H54 (cell line): ENCODE measurements around the gene SYCP3.

Experiments
- DNase-seq: peaks from one replicate; pipeline ENCODE4 v3.0.0; 2011; ENCODE audit warnings: low spot score, mixed read lengths; ENCODE audit not compliant: insufficient read length
- FAIRE-seq: peaks from 3 replicates; lab custom pipeline; 2011; peaks lifted over from hg19 to GRCh38; lab: Jason Lieb, UNC
- POLR2A ChIP-seq: IDR thresholded peaks from 2 replicates; pipeline ENCODE4 v1.6.1; 2011; ENCODE audit warnings: low read depth, mild to moderate bottlenecking, low read length

The SYCP3 gene

DNA sequence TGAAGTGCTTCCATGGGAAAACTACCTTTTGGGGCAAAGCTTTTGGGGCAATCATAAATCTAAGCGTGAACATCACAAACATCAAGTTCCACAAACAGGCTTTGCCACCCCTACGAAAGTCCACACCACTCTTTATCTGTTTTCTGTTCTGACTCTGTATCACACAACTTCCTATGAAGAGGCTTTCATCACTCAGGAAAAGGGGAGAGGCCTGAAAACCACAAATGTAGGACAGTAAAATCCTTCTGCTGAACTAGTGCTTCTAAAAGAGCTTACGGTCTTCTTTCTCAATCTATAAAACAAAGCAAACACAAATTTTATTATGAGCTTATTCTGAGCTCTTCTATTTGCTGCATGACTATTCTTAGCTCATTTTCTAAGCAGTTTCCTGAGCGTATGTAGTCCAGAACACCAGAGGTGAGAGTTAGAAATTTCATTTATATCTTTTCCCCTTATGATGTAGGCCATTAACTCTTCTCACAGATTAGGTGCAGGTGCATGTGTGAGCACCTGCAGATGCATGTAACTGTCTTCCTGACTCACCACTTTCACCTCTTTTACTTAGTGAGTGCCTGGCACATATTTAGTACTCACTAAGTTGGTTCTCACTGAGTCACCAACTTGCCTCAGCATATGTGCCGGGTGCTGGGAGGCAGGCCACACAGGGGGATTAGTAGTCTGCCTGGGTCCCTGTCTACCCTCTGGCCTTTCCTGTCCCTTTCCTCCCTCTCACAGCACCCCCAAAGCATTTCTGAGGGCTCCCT, 32.9 kb upstream of the SYCP3 start:
- no peak for FAIRE-seq
- DNase-seq: no peak
- TF ChIP-seq POLR2A: no peak

DNA sequence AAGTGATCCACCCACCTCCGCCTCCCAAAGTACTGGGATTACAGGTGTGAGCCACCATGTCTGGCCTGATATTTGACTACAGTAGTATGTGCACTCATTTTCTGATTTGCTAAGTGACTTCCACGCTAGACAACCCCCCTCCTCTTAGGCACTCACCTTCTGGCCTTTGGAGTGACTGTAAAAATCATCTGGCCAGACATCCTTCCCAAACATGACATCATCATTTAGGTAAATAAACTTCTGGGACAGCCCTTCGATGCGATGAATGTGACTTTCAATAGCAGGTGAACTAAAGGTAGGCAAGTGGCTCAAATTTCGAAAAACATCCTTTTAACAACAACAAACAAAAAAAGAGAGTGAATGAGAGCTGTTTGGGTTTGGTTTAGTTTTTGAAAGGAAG, 30.6 kb upstream of the SYCP3 start:
- no peak for FAIRE-seq
- no peak for DNase-seq

GRCh38 chr12:101768781-101769180, 29.5 kb upstream of the SYCP3 start:
- FAIRE-seq: no peak
- no peak for TF ChIP-seq POLR2A
- DNase-seq: no peak

More for the DNA sequence above, 30.6 kb upstream of the SYCP3 start:
- no peak for TF ChIP-seq POLR2A

GRCh38 chr12:101767537-101767936, 28.3 kb upstream of the SYCP3 start:
- FAIRE-seq: no peak
- no peak for DNase-seq
- TF ChIP-seq POLR2A: no peak

DNA sequence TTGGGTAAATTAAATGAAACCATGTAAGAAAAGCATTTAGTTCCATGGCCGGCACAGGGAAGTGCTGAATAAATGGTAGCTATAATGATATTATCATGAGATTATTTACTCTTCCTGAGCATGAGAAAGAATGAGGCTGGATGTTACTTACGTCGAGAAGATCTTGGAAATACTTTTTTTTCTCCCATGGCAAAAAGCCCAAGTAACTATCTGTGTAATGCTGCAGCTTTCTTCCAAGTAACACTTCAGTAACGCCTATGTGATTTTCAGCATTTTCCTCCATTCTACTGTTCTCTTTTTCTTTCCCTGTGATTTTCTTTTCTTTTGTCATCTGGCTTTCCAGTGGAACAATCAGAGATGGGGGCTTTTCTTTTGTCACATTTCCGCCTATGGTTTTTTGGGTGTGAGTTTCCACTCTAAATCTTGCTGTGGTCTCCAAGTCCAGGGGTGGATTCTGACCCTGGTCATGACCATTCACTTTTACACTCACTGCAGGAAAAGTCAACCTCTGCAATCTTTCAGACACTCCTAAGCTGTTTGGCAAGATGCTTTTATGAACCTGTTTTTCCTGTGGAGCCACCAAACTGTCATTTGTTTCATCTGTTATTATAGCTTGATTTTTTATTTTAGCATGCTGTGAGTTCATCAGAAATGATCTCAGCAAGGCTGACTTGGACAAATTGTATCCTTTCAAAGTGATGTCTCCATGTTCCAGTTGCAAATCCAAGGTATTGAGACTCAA, 25.0 kb upstream of the SYCP3 start:
- FAIRE-seq: no peak
- no peak for TF ChIP-seq POLR2A
- DNase-seq: no peak

GRCh38 chr12:101763246-101763931, 24.1 kb upstream of the SYCP3 start:
- DNase-seq (no peak), FAIRE-seq (no peak)
- TF ChIP-seq POLR2A: no peak

DNA sequence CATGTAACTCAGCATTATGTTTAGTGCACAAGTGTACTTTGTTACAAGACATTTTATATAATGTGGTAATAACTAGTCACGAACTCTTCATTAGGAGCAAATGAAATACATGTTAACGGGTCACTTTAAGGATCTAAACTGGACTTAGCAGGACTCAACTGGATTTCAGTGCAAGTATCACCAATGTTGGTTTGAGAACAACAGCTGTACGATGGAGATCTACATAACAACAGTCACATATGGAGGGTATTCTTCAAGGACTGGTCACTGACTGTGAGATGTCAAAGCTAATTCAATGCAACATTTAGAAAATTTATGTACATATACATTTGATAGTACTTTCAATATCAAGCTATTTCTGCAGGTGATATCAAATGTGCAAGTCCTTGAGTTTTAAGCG, 22.5 kb upstream of the SYCP3 start:
- no peak for FAIRE-seq
- no peak for TF ChIP-seq POLR2A
- no peak for DNase-seq

DNA sequence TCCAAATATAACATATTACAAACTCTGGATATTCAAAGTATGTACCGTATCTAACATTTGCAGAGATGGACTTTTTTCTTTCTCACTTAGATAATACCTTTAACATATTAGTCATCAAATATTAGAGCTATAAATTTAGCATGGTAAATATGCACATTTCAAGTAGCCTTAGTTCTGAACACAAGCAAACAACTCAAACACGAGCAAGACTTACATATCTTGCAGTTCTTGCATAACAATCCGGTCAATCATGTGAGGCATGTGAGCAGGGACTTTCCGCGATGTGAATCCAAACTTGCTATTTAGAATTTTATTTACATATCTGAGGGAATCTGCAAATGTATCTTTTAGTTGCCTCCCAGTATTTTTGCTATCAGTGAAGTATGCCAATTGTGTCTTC, 22.1 kb upstream of the SYCP3 start:
- no peak for DNase-seq
- no peak for TF ChIP-seq POLR2A
- no peak for FAIRE-seq

DNA sequence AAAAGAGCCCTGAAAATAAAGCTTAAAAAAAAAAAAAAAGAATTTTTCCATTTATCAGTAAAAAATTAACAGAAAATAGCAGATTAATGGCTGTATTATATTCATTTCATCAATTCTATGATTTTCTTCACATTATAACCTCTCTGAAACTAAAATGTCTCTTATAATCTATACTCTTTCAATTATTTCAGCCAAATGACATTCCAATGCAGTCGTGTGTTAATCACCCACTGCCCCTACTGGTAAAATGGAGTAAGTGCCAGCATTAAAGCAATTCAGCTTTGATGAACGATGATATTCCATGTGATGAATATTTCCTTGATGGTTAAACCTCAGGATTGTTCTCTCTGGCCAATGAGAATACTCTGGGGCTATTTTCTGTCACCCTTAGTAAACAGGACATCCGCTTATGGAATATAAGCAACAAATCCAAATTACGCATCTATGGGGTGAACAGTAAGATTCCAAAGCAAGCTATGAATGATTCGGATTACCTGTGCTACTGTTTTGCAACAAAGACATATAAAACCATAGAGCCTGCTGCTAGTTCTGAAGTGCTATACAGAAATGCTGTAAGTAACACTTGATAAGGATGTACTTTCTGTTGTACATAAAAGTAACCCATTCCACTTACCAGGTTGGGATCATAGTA, 20.3 kb upstream of the SYCP3 start:
- FAIRE-seq (peak; percentile 89), DNase-seq (peak; percentile 19)
- no peak for TF ChIP-seq POLR2A

- no peak for FAIRE-seq
- no peak for TF ChIP-seq POLR2A
- DNase-seq: no peak
These were observed 10.9 kb upstream of the SYCP3 start for GRCh38 chr12:101750152-101750551.

- no peak for TF ChIP-seq POLR2A
- no peak for FAIRE-seq
These were observed 10.4 kb upstream of the SYCP3 start for GRCh38 chr12:101749657-101750056.

GRCh38 chr12:101748907-101749306, 9.6 kb upstream of the SYCP3 start:
- no peak for TF ChIP-seq POLR2A
- DNase-seq (no peak), FAIRE-seq (no peak)

More at GRCh38 chr12:101749657-101750056, 10.4 kb upstream of the SYCP3 start:
- no peak for DNase-seq

DNA sequence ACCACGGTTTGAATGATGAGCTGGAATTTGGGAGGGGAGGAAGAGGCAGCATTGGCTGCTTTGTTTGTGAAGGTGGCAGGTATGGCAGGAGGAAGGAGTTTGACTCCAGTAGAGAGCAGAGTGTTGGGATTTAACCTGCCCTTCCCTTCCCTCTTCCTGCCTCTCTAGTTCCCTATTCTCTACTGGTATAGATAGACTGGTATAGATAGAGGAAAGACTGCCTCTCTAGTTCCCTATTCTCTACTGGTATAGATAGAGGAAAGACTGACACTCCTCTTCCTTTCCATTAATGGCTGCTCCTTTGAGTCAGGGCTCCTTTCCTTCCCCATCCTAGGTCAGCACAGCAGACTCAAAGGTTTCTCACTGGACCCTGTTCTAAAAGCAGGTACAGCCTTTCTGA, 8.4 kb upstream of the SYCP3 start:
- no peak for TF ChIP-seq POLR2A
- no peak for FAIRE-seq
- no peak for DNase-seq

DNA sequence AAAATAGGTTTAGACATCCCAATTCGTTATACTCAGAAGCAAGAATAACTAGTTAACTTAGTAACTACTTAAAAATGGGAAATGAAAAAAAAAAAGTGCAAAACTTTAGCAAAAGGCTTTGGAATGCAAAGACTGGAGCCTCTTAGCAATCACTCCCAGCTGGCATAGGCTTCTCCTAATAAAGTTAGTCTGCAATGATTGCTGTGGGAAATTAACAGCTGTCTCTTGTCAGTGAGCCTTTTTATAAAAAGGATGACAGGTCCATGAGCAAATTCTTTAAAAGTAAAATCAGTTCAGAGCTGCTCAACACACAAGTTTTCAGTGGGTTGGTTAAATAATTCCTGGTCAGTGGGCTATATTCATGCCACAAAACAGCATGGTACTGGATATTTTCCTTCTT, 7.4 kb upstream of the SYCP3 start:
- no peak for DNase-seq
- TF ChIP-seq POLR2A: no peak
- no peak for FAIRE-seq

DNA sequence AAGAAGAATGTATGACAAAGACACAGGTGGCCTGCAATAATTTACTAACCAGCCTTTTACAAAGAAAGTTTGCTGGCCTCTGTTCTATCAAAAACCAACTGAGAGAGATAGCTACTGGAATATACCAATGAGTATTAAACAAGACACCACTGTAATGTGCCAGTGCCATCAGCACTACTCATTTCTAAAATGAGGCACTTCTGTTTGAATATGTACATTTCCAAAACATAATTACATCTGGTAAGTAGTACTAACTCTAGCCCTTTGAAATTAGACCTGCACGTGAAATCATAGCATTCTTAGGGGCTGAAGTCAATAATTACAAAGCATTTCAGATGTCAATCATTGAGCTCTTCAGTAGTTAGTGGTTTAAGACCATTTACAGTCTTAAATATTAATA, 6.9 kb upstream of the SYCP3 start:
- DNase-seq: no peak
- no peak for FAIRE-seq
- TF ChIP-seq POLR2A: no peak
